ENCODE measurements around the gene PDSS2.

GRCh38 chr6:107121964-107122495 lies 337.3 kb downstream of the PDSS2 start:
- TF ChIP-seq CTCF (IDR thresholded peaks at IDR 0.05; ENCODE audit: low read depth, low read length, missing input control): no peak
- TF ChIP-seq SP1 (IDR thresholded peaks at IDR 0.05): no peak
- TF ChIP-seq HNF4G (IDR thresholded peaks at IDR 0.05): no peak
- TF ChIP-seq YY1 (IDR thresholded peaks at IDR 0.05): no peak
- no peak for TF ChIP-seq REST (IDR thresholded peaks at IDR 0.05)
- TF ChIP-seq RAD21 (IDR thresholded peaks at IDR 0.05): no peak
- TF ChIP-seq TAF1 (conservative IDR thresholded peaks at IDR 0.05): no peak
- TF ChIP-seq FOXA1 (IDR thresholded peaks at IDR 0.05): no peak
- TF ChIP-seq JUND (IDR thresholded peaks at IDR 0.05): no peak
- TF ChIP-seq GABPA (IDR thresholded peaks at IDR 0.05 in 1 of 2, conservative IDR thresholded peaks at IDR 0.05 in 1 of 2): no peak
- TF ChIP-seq RXRA (IDR thresholded peaks at IDR 0.05): no peak
- TF ChIP-seq HNF4A (conservative IDR thresholded peaks at IDR 0.05): no peak
